Prostate gland (tissue), 2 donors: ENCODE results near the gene BAHD1.

ENCODE experiments used
- POLR2A ChIP-seq: fragments of 450-650 bp; IDR thresholded peaks from one replicate; pipeline ENCODE4 v1.6.1; 2016; ENCODE audit warnings: antibody characterized with exemption, mild to moderate bottlenecking
- TF ChIP-seq, protein P1 (sequence below), 4 experiments: fragments of 200-600 bp in 2 of 4; fragments of 450-650 bp in 2 of 4; sonication (generic) in 2 of 4; IDR thresholded peaks; 1 replicate in 3 of 4; 2 replicates in 1 of 4; pipeline ENCODE4 v1.5.1; 2016 to 2019; ENCODE audit warnings: antibody characterized with exemption in 4 of 4, mild to moderate bottlenecking in 2 of 4, moderate library complexity in 2 of 4

DNA sequence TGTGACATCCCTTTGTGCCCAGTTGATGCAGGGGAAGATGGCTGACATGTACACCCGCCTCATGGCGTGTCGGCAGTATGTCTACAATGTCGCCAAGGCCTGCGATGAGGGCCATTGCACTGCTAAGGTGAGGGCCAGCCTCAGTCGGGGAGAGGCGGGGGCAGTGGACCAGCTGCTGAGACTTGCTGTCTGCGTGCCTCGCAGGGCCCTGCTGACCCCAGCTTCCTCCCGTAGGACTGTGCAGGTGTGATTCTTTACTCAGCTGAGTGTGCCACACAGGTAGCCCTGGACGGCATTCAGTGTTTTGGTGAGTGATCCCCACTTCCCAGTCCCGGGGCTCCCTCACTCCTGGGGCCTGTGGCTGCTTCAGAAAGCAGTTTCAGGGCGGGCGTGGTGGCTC lies 24.7 kb upstream of the BAHD1 start:
- TF ChIP-seq POLR2A = no peak
- TF ChIP-seq, protein P1, sequence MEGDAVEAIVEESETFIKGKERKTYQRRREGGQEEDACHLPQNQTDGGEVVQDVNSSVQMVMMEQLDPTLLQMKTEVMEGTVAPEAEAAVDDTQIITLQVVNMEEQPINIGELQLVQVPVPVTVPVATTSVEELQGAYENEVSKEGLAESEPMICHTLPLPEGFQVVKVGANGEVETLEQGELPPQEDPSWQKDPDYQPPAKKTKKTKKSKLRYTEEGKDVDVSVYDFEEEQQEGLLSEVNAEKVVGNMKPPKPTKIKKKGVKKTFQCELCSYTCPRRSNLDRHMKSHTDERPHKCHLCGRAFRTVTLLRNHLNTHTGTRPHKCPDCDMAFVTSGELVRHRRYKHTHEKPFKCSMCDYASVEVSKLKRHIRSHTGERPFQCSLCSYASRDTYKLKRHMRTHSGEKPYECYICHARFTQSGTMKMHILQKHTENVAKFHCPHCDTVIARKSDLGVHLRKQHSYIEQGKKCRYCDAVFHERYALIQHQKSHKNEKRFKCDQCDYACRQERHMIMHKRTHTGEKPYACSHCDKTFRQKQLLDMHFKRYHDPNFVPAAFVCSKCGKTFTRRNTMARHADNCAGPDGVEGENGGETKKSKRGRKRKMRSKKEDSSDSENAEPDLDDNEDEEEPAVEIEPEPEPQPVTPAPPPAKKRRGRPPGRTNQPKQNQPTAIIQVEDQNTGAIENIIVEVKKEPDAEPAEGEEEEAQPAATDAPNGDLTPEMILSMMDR (IDR thresholded peaks at IDR 0.05) = no peak
